GM18526 (cell line): ENCODE measurements around the gene STARD7.
A peak's percentile ranks its signal among the peaks of the same experiment; 100 is the strongest.

ENCODE experiments used
- POLR2A ChIP-seq: IDR thresholded peaks from 3 replicates; pipeline ENCODE4 v1.6.1; 2011; ENCODE audit not compliant: insufficient read length; ENCODE audit errors: extremely low read depth

The STARD7 gene

GRCh38 chr2:96161898-96162297 is 46.7 kb downstream of the STARD7 start:
- no peak for TF ChIP-seq POLR2A

GRCh38 chr2:96159084-96159830 is 49.4 kb downstream of the STARD7 start:
- TF ChIP-seq POLR2A = peak; percentile 20

GRCh38 chr2:96158554-96158940 is 50.1 kb downstream of the STARD7 start:
- peak; percentile 15 for TF ChIP-seq POLR2A

- peak; percentile 73 for TF ChIP-seq POLR2A
Measured at GRCh38 chr2:96157649-96158553, 50.7 kb downstream of the STARD7 start.

GRCh38 chr2:96156926-96157648 is 51.5 kb downstream of the STARD7 start:
- peak; percentile 33 for TF ChIP-seq POLR2A

- no peak for TF ChIP-seq POLR2A
Measured at GRCh38 chr2:96156011-96156820, 52.4 kb downstream of the STARD7 start.

GRCh38 chr2:96154506-96155380 is 53.9 kb downstream of the STARD7 start:
- TF ChIP-seq POLR2A = no peak

GRCh38 chr2:96153991-96154431 is 54.6 kb downstream of the STARD7 start:
- no peak for TF ChIP-seq POLR2A

- no peak for TF ChIP-seq POLR2A
Measured at GRCh38 chr2:96153291-96153713, 55.3 kb downstream of the STARD7 start.

GRCh38 chr2:96152304-96153161 is 56.1 kb downstream of the STARD7 start:
- TF ChIP-seq POLR2A = no peak

- TF ChIP-seq POLR2A = no peak
Measured at GRCh38 chr2:96151595-96152303, 56.9 kb downstream of the STARD7 start.

GRCh38 chr2:96150791-96151594 is 57.6 kb downstream of the STARD7 start:
- TF ChIP-seq POLR2A = no peak
